Liver (tissue), 9 donors: ENCODE data around the gene TMEM151B. TPM values are rescaled to one million over a fixed set of nuclear protein-coding genes. Genes with fewer than 3 reads are reported as not detected.

Experiments used
- DNase-seq: peaks from one replicate; pipeline ENCODE4 v3.0.0-alpha.2; 2017; ENCODE audit warnings: low spot score
- H3K27ac ChIP-seq, 2 donors: one replicate each; pipeline ENCODE4 v1.7.0; 2013; ENCODE audit warnings: inconsistent platforms in 2 of 2, low read length in 2 of 2, control low read depth in 1 of 2, low read depth in 1 of 2, mild to moderate bottlenecking in 1 of 2
- H3K27me3 ChIP-seq, 4 donors: one replicate each; pipeline versions ENCODE4 v1.6.1 to v1.7.0; 2013; ENCODE audit warnings: low read length in 3 of 4, inconsistent platforms in 1 of 4, mild to moderate bottlenecking in 1 of 4, moderate library complexity in 1 of 4; ENCODE audit not compliant: control insufficient read depth in 4 of 4, insufficient read depth in 4 of 4
- H3K36me3 ChIP-seq, 4 donors: one replicate each; pipeline versions ENCODE4 v1.6.1 to v1.7.0; 2013; ENCODE audit warnings: low read length in 3 of 4, mild to moderate bottlenecking in 3 of 4, low read depth in 1 of 4, moderate library complexity in 1 of 4; ENCODE audit not compliant: control insufficient read depth in 4 of 4, insufficient read depth in 3 of 4
- H3K4me1 ChIP-seq, 4 donors: one replicate each; pipeline versions ENCODE4 v1.6.1 to v1.7.0; 2013; ENCODE audit warnings: low read length in 3 of 4, mild to moderate bottlenecking in 3 of 4, moderate library complexity in 1 of 4; ENCODE audit not compliant: control insufficient read depth in 4 of 4, insufficient read depth in 4 of 4
- H3K4me3 ChIP-seq, 3 donors: one replicate each; pipeline versions ENCODE4 v1.6.1 to v1.7.0; 2013; ENCODE audit warnings: low read length in 3 of 3, control low read depth in 1 of 3, low read depth in 1 of 3, mild to moderate bottlenecking in 1 of 3
- H3K9ac ChIP-seq, 2 donors: one replicate each; pipeline ENCODE4 v1.7.0; 2013; ENCODE audit warnings: low read length in 2 of 2, mild to moderate bottlenecking in 2 of 2, moderate library complexity in 2 of 2, control low read depth in 1 of 2, low read depth in 1 of 2
- H3K9me3 ChIP-seq, 4 donors: one replicate each; pipeline versions ENCODE4 v1.6.1 to v1.7.0; 2013; ENCODE audit warnings: low read length in 3 of 4; ENCODE audit not compliant: control insufficient read depth in 4 of 4
- ATF3 ChIP-seq: IDR thresholded peaks from 2 replicates; pipeline ENCODE4 v1.6.1; 2016; ENCODE audit warnings: antibody characterized with exemption
- EGR1 ChIP-seq, 2 donors: IDR thresholded peaks; 2 replicates each; pipeline ENCODE4 v1.6.1; 2016 to 2018; ENCODE audit warnings: antibody characterized with exemption in 2 of 2, low read depth in 2 of 2
- FOXA2 ChIP-seq: IDR thresholded peaks from 2 replicates; pipeline ENCODE4 v1.6.1; 2016; ENCODE audit warnings: antibody characterized with exemption
- GABPA ChIP-seq, 2 donors: IDR thresholded peaks in 1 of 2; conservative IDR thresholded peaks in 1 of 2; 2 replicates each; pipeline ENCODE4 v1.6.1; 2016; ENCODE audit warnings: antibody characterized with exemption in 2 of 2, mild to moderate bottlenecking in 1 of 2, moderate library complexity in 1 of 2
- HNF4G ChIP-seq: IDR thresholded peaks from 2 replicates; pipeline ENCODE4 v1.6.1; 2016; ENCODE audit warnings: antibody characterized with exemption
- JUND ChIP-seq, 2 donors: IDR thresholded peaks; 2 replicates each; pipeline ENCODE4 v1.6.1; 2016; ENCODE audit warnings: antibody characterized with exemption in 2 of 2
- NR2F2 ChIP-seq: IDR thresholded peaks from 2 replicates; pipeline ENCODE4 v1.6.1; 2016; ENCODE audit warnings: antibody characterized with exemption
- RAD21 ChIP-seq, 2 donors: IDR thresholded peaks; 2 replicates each; pipeline ENCODE4 v1.6.1; 2016; ENCODE audit warnings: antibody characterized with exemption in 2 of 2, mild to moderate bottlenecking in 2 of 2
- RXRA ChIP-seq, 2 donors: IDR thresholded peaks; 2 replicates each; pipeline ENCODE4 v1.6.1; 2017 to 2018; ENCODE audit warnings: antibody characterized with exemption in 2 of 2, mild to moderate bottlenecking in 1 of 2
- SP1 ChIP-seq: IDR thresholded peaks from 2 replicates; pipeline ENCODE4 v1.6.1; 2018; ENCODE audit warnings: antibody characterized with exemption, mild to moderate bottlenecking
- TAF1 ChIP-seq: conservative IDR thresholded peaks from 2 replicates; pipeline ENCODE4 v1.6.1; 2016; ENCODE audit warnings: antibody characterized with exemption, mild to moderate bottlenecking
- WGBS: extraction: QIAGEN DNeasy Blood & Tissue Kit; methylation state at CpG from one replicate; pipeline ENCODE4 v1.1.7; 2013; 5-methylcytosine and 5-hydroxymethylcytosine counted together
- polyA plus RNA-seq, 2 donors: library from polyadenylated mRNA; stranded (reverse) in 1 of 2; unstranded in 1 of 2; fragments of 200-250 nt in 1 of 2; fragments of >200 nt in 1 of 2; fragmentation: Nextera tagmentation in 1 of 2; extraction: Ambion mirVana in 1 of 2; gene quantifications; one replicate each; pipeline versions ENCODE4 v1.2.1 to v1.2.3, GENCODE V29; 2013 to 2015
- total RNA-seq, 2 donors: library from RNA; depleted of rRNA; stranded (reverse); fragments of >200 nt; gene quantifications; one replicate each; pipeline ENCODE4 v1.2.3, GENCODE V29; 2014
- TF ChIP-seq, protein P1 (sequence below): fragments of 150-350 bp; IDR thresholded peaks from 2 replicates; pipeline ENCODE4 v1.5.1; 2017; ENCODE audit warnings: improper control_type of control experiment, low read depth, low read length; ENCODE audit not compliant: missing input control
- TF ChIP-seq, protein P2 (sequence below): IDR thresholded peaks from 2 replicates; pipeline ENCODE4 v1.6.1; 2016; ENCODE audit warnings: antibody characterized with exemption, mild to moderate bottlenecking
- TF ChIP-seq, protein P3 (sequence below): IDR thresholded peaks from 2 replicates; pipeline ENCODE4 v1.6.1; 2016; ENCODE audit warnings: antibody characterized with exemption
- donor health status: healthy.
- donor health status: healthy.
- donor health status: healthy.
- donor health status: healthy.
- donor health status: healthy.

The TMEM151B gene
- total and polyA plus RNA-seq, 4 donors, result not detected

- H3K27ac ChIP-seq, result no peak overlapping the region
- H3K9ac ChIP-seq, result no peak overlapping the region
- H3K9me3 ChIP-seq, result no peaks in the 10 kb centered on the region
- DNase-seq, result no peak
- H3K27me3 ChIP-seq, result peaks cover 0 to 12% (median 4%) of the 10 kb centered on the region in 4 donors
- TF ChIP-seq ATF3, result no peak
- TF ChIP-seq, protein P1, sequence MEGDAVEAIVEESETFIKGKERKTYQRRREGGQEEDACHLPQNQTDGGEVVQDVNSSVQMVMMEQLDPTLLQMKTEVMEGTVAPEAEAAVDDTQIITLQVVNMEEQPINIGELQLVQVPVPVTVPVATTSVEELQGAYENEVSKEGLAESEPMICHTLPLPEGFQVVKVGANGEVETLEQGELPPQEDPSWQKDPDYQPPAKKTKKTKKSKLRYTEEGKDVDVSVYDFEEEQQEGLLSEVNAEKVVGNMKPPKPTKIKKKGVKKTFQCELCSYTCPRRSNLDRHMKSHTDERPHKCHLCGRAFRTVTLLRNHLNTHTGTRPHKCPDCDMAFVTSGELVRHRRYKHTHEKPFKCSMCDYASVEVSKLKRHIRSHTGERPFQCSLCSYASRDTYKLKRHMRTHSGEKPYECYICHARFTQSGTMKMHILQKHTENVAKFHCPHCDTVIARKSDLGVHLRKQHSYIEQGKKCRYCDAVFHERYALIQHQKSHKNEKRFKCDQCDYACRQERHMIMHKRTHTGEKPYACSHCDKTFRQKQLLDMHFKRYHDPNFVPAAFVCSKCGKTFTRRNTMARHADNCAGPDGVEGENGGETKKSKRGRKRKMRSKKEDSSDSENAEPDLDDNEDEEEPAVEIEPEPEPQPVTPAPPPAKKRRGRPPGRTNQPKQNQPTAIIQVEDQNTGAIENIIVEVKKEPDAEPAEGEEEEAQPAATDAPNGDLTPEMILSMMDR, result no peak
- no peak for TF ChIP-seq RXRA (IDR thresholded peaks at IDR 0.05)
- no peak for TF ChIP-seq GABPA (IDR thresholded peaks at IDR 0.05 in 1 of 2, conservative IDR thresholded peaks at IDR 0.05 in 1 of 2)
- TF ChIP-seq, protein P2, sequence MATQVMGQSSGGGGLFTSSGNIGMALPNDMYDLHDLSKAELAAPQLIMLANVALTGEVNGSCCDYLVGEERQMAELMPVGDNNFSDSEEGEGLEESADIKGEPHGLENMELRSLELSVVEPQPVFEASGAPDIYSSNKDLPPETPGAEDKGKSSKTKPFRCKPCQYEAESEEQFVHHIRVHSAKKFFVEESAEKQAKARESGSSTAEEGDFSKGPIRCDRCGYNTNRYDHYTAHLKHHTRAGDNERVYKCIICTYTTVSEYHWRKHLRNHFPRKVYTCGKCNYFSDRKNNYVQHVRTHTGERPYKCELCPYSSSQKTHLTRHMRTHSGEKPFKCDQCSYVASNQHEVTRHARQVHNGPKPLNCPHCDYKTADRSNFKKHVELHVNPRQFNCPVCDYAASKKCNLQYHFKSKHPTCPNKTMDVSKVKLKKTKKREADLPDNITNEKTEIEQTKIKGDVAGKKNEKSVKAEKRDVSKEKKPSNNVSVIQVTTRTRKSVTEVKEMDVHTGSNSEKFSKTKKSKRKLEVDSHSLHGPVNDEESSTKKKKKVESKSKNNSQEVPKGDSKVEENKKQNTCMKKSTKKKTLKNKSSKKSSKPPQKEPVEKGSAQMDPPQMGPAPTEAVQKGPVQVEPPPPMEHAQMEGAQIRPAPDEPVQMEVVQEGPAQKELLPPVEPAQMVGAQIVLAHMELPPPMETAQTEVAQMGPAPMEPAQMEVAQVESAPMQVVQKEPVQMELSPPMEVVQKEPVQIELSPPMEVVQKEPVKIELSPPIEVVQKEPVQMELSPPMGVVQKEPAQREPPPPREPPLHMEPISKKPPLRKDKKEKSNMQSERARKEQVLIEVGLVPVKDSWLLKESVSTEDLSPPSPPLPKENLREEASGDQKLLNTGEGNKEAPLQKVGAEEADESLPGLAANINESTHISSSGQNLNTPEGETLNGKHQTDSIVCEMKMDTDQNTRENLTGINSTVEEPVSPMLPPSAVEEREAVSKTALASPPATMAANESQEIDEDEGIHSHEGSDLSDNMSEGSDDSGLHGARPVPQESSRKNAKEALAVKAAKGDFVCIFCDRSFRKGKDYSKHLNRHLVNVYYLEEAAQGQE, result no peak
- TF ChIP-seq, protein P3, sequence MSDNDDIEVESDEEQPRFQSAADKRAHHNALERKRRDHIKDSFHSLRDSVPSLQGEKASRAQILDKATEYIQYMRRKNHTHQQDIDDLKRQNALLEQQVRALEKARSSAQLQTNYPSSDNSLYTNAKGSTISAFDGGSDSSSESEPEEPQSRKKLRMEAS, result no peak
- TF ChIP-seq EGR1 (IDR thresholded peaks at IDR 0.05; ENCODE audit: low read depth in 2 of 2), result no peak
- 44% methylated on average over 20 of the region's 20 CpGs for WGBS
- H3K4me1 ChIP-seq, result peaks cover 7 to 13% (median 11%) of the 10 kb centered on the region in 4 donors
- H3K36me3 ChIP-seq, result peaks cover 3 to 32% (median 16%) of the 10 kb centered on the region in 4 donors
- no peak overlapping the region for H3K4me3 ChIP-seq
These were observed 28.0 kb downstream of the TMEM151B start for GRCh38 chr6:44298055-44298803.

- Histone ChIP-seq H3K27me3 (peaks cover 0 to 12% (median 4%) of the 10 kb centered on the region in 4 donors), H3K4me1 (peaks cover 7 to 13% (median 11%) of the 10 kb centered on the region in 4 donors), H3K4me3 (no peak overlapping the region), H3K27ac (no peak overlapping the region), H3K9me3 (no peaks in the 10 kb centered on the region), H3K9ac (no peak overlapping the region), H3K36me3 (peaks cover 3 to 38% (median 18%) of the 10 kb centered on the region in 4 donors)
- no peak for DNase-seq
- TF ChIP-seq RXRA (IDR thresholded peaks at IDR 0.05) (no peak), RAD21 (IDR thresholded peaks at IDR 0.05) (no peak), SP1 (no peak), ATF3 (no peak), HNF4G (no peak), TAF1 (no peak), EGR1 (IDR thresholded peaks at IDR 0.05; ENCODE audit: low read depth in 2 of 2) (no peak), NR2F2 (no peak), FOXA2 (no peak), JUND (IDR thresholded peaks at IDR 0.05) (no peak)
- TF ChIP-seq, protein P1, result no peak
- 86% methylated on average over 3 of the region's 3 CpGs for WGBS
These were observed 28.6 kb downstream of the TMEM151B start for GRCh38 chr6:44298864-44299263.
